HL-60 (cell line): ENCODE results near the gene DISP2.

Experiments used
- DNase-seq, 2 experiments: peaks; one replicate each; pipeline ENCODE4 v3.0.0-alpha.2; 2010 to 2020; ENCODE audit warnings: low read depth in 1 of 2, low spot score in 1 of 2
- H3K27ac ChIP-seq: fragments of 250-450 bp; sonication (Bioruptor Pico); replicated peaks from 2 replicates; pipeline ENCODE4 v1.5.1; 2020; ENCODE audit warnings: mild to moderate bottlenecking, moderate library complexity
- H3K27me3 ChIP-seq: fragments of 250-450 bp; sonication (Bioruptor Pico); 2 replicates; pipeline ENCODE4 v1.5.1; 2021; ENCODE audit warnings: mild to moderate bottlenecking, moderate library complexity; ENCODE audit not compliant: insufficient read depth, poor library complexity, severe bottlenecking
- H3K4me3 ChIP-seq: replicated peaks from 2 replicates; pipeline ENCODE4 v1.5.1; 2011; ENCODE audit warnings: mild to moderate bottlenecking, control low read depth, low read length; ENCODE audit not compliant: insufficient read depth
- CTCF ChIP-seq: IDR thresholded peaks from one replicate; pipeline ENCODE4 v1.5.1; 2011; ENCODE audit warnings: low read length, control low read depth, inconsistent platforms; ENCODE audit not compliant: insufficient read depth
- GABPA ChIP-seq: IDR thresholded peaks from 2 replicates; pipeline ENCODE4 v1.6.1; 2012; ENCODE audit warnings: low read depth
- POLR2AphosphoS5 ChIP-seq: IDR thresholded peaks from 2 replicates; pipeline ENCODE4 v1.6.1; 2012; ENCODE audit warnings: low read depth
- REST ChIP-seq: IDR thresholded peaks from 2 replicates; pipeline ENCODE4 v1.6.1; 2012; ENCODE audit warnings: low read depth; ENCODE audit not compliant: insufficient replicate concordance
- SPI1 ChIP-seq: IDR thresholded peaks from 2 replicates; pipeline ENCODE4 v1.6.1; 2012; ENCODE audit warnings: low read depth, mild to moderate bottlenecking, borderline replicate concordance
- long read RNA-seq: library from polyadenylated mRNA; unstranded; transcript quantifications from one replicate; pipeline ENCODE4 v2.0.0, GENCODE V29; 2020

DISP2 gene
- long read RNA-seq, partial matches to known transcripts, result 0 of 2 reads
- long read RNA-seq, other reads (novel, unspliced or antisense), result 1 of 2 reads

- no peak for TF ChIP-seq GABPA
- TF ChIP-seq SPI1, result no peak
- no peak for TF ChIP-seq POLR2AphosphoS5
- no peak for TF ChIP-seq CTCF
- TF ChIP-seq REST, result peak; percentile 93
- Histone ChIP-seq H3K4me3 (peak within 1 kb of the TSS; percentile 52), H3K27me3 (no peaks in the 10 kb centered on the region), H3K27ac (no peak within 1 kb of the TSS)
- DNase-seq, result peak in 1 of 2 experiments; percentile 77
Observed at GRCh38 chr15:40357723-40358470, at the start of gene DISP2. TSS of gene DISP2 (plus strand) at chr15:40358219. CDS start at chr15:40358322, 103 bp downstream.

GRCh38 chr15:40309344-40309862 lies 48.6 kb upstream of the DISP2 start:
- DNase-seq, result no peak
- peak overlapping the region; percentile 65 for H3K4me3 ChIP-seq
- no peaks in the 10 kb centered on the region for H3K27me3 ChIP-seq
- H3K27ac ChIP-seq, result peak overlapping the region; percentile 96
- TF ChIP-seq CTCF, result no peak
- no peak for TF ChIP-seq REST
- TF ChIP-seq GABPA, result no peak
- TF ChIP-seq POLR2AphosphoS5, result no peak
- no peak for TF ChIP-seq SPI1

GRCh38 chr15:40310001-40310959 lies 47.7 kb upstream of the DISP2 start:
- Histone ChIP-seq H3K27ac (no peak overlapping the region), H3K27me3 (no peaks in the 10 kb centered on the region), H3K4me3 (no peak overlapping the region)
- DNase-seq, result peak; percentile 68 to 84
- peak; percentile 62 for TF ChIP-seq CTCF
- no peak for TF ChIP-seq POLR2AphosphoS5
- TF ChIP-seq REST, result no peak
